ENCODE results near the gene NCDN. TPM values are rescaled to one million over a fixed set of nuclear protein-coding genes. Genes with fewer than 3 reads are reported as not detected.

Gene NCDN
- total RNA-seq, 1 donor from 2014 or later = 95.3 TPM

- Mint-ChIP-seq H3K36me3 (ENCODE audit: unreplicated experiment) (no peaks in the 10 kb centered on the region), H3K4me1 (ENCODE audit: low read depth, unreplicated experiment) (peaks cover 44% of the 10 kb centered on the region), H3K27me3 (ENCODE audit: unreplicated experiment) (peaks cover 22% of the 10 kb centered on the region), H3K4me3 (ENCODE audit: unreplicated experiment) (peak within 1 kb of the TSS; percentile 99), H3K27ac (ENCODE audit: unreplicated experiment) (peak within 1 kb of the TSS; percentile 98), H3K9me3 (ENCODE audit: unreplicated experiment) (peaks cover 18% of the 10 kb centered on the region)
- DNase-seq = peak; percentile 87
- no peak for TF ChIP-seq CTCF (IDR thresholded peaks at IDR 0.05; ENCODE audit: partially characterized antibody, unreplicated experiment)
Observed at GRCh38 chr1:35557118-35557610, 435 bp upstream of the NCDN start, which contains the start of gene KIAA0319L. KIAA0319L (minus strand) TSS chr1:35557403; CDS start chr1:35554491, 2,912 bp downstream.

GRCh38 chr1:35558374-35559316 lies 1.0 kb downstream of the NCDN start:
- Mint-ChIP-seq H3K36me3 (ENCODE audit: unreplicated experiment) (no peaks in the 10 kb centered on the region), H3K4me3 (ENCODE audit: unreplicated experiment) (peak overlapping the region; percentile 99), H3K4me1 (ENCODE audit: low read depth, unreplicated experiment) (peaks cover 48% of the 10 kb centered on the region), H3K9me3 (ENCODE audit: unreplicated experiment) (peaks cover 18% of the 10 kb centered on the region), H3K27me3 (ENCODE audit: unreplicated experiment) (peaks cover 25% of the 10 kb centered on the region), H3K27ac (ENCODE audit: unreplicated experiment) (peak overlapping the region; percentile 98)
- no peak for TF ChIP-seq CTCF (IDR thresholded peaks at IDR 0.05; ENCODE audit: partially characterized antibody, unreplicated experiment)
- DNase-seq = peak; percentile 63

- TF ChIP-seq CTCF (IDR thresholded peaks at IDR 0.05; ENCODE audit: partially characterized antibody, unreplicated experiment) = no peak
- Mint-ChIP-seq H3K9me3 (ENCODE audit: unreplicated experiment) (peaks cover 18% of the 10 kb centered on the region), H3K27ac (ENCODE audit: unreplicated experiment) (peak overlapping the region; percentile 98), H3K27me3 (ENCODE audit: unreplicated experiment) (peaks cover 25% of the 10 kb centered on the region), H3K4me3 (ENCODE audit: unreplicated experiment) (peak overlapping the region; percentile 99), H3K4me1 (ENCODE audit: low read depth, unreplicated experiment) (peaks cover 54% of the 10 kb centered on the region), H3K36me3 (ENCODE audit: unreplicated experiment) (no peaks in the 10 kb centered on the region)
- DNase-seq = no peak
Observed at GRCh38 chr1:35559317-35559944, 1.8 kb downstream of the NCDN start.

GRCh38 chr1:35560256-35561225 lies 2.9 kb downstream of the NCDN start:
- DNase-seq = no peak
- H3K36me3 Mint-ChIP-seq (ENCODE audit: unreplicated experiment) = no peaks in the 10 kb centered on the region
- H3K4me1 Mint-ChIP-seq (ENCODE audit: low read depth, unreplicated experiment) = peaks cover 50% of the 10 kb centered on the region
- peaks cover 27% of the 10 kb centered on the region for H3K27me3 Mint-ChIP-seq (ENCODE audit: unreplicated experiment)
- H3K4me3 Mint-ChIP-seq (ENCODE audit: unreplicated experiment) = peak overlapping the region; percentile 99
- peaks cover 18% of the 10 kb centered on the region for H3K9me3 Mint-ChIP-seq (ENCODE audit: unreplicated experiment)
- peak overlapping the region; percentile 100 for H3K27ac Mint-ChIP-seq (ENCODE audit: unreplicated experiment)
- TF ChIP-seq CTCF (IDR thresholded peaks at IDR 0.05; ENCODE audit: partially characterized antibody, unreplicated experiment) = no peak

Data from glutamatergic neuron (in vitro differentiated cells).